Karpas-422 (cell line): ENCODE measurements around the gene RNF166. TPM values are rescaled to one million over a fixed set of nuclear protein-coding genes. Genes with fewer than 3 reads are reported as not detected.

Experiments used
- total RNA-seq: library from RNA; depleted of rRNA; stranded (reverse); fragments of >200 nt; shearing (Covaris generic); gene quantifications from 2 replicates; pipeline ENCODE4 v1.2.3, GENCODE V29; 2014; ENCODE audit warnings: low replicate concordance; rRNA removed

Gene RNF166
- total RNA-seq, 1 experiment from 2014 or later, result 16.9 TPM

Other genes with a start within 250 kb of the RNF166 start
- gene ZC3H18, start 136.0 kb downstream of the RNF166 start, total RNA-seq, result 8.3 and 17.5 TPM in 2 replicates
- not detected in 2 replicates for gene IL17C, start 67.8 kb downstream of the RNF166 start, total RNA-seq
- gene CYBA, start 55.4 kb downstream of the RNF166 start, total RNA-seq, result 395 and 1,207 TPM in 2 replicates
- 35.0 and 82.2 TPM in 2 replicates for gene MVD, start 43.3 kb downstream of the RNF166 start, total RNA-seq
- gene SNAI3, start 19.9 kb downstream of the RNF166 start, total RNA-seq, result 1.3 and 1.4 TPM in 2 replicates
- gene CTU2, start 95 bp upstream of the RNF166 start, total RNA-seq, result 11.3 and 23.8 TPM in 2 replicates
- gene PIEZO1, start 78.8 kb upstream of the RNF166 start, total RNA-seq, result 1.8 and 2.1 TPM in 2 replicates
- 20.4 and 40.3 TPM in 2 replicates for gene CDT1, start 97.4 kb upstream of the RNF166 start, total RNA-seq
- gene APRT, start 105.5 kb upstream of the RNF166 start, total RNA-seq, result 193 and 232 TPM in 2 replicates
- 18.1 and 26.8 TPM in 2 replicates for gene GALNS, start 150.5 kb upstream of the RNF166 start, total RNA-seq
- 58.0 and 84.6 TPM in 2 replicates for gene TRAPPC2L, start 150.7 kb upstream of the RNF166 start, total RNA-seq
- gene PABPN1L, start 160.3 kb upstream of the RNF166 start, total RNA-seq, result not detected in 2 replicates